ENCODE data around the gene SPDYC. TPM values are rescaled to one million over a fixed set of nuclear protein-coding genes. Genes with fewer than 3 reads are reported as not detected.
A peak's percentile ranks its signal among the peaks of the same experiment; 100 is the strongest.

The SPDYC gene
- total and polyA plus RNA-seq, 7 experiments from 2014 or later = not detected

DNA sequence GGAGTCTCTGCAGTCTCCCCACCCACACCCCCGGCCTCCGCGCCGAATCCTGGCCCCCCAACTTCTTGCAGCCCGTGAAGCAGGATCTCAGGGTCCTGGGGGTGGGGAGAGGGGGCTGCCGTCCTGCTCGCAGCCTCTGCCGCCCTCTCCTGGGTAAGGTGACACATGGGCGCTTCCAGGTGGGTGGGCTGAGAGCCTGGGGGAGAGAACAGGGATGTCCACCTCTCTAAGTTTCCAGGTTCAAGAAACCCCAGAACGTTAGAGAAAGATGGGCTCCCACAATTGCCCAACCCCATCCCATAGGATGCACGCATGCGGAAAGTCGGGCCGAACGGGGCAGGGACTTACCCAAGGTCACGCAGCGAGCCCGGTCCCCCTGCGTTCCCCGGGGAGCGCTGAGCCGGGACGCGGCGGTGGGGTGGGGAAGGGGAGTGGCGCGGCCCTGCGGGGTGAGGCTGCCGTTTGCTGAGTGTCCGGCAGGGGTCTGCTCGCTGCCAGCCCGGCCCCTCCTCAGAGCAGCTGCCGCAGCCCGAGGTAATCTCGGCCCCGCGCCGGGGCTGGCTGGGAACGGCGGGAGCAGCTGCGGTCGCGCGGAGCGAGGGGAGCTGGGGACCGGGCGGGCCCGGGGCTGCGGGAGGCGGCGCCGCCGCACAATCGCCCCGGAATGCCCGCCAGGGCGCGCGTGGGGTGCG is 11.0 kb downstream of the SPDYC start:
- Histone ChIP-seq H3K4me1 (ENCODE audit: control insufficient read depth in 2 of 2, insufficient read depth in 2 of 2, low read length in 2 of 2) (peaks cover 6 to 8% of the 10 kb centered on the region in 2 donors), H3K27me3 (ENCODE audit: control insufficient read depth in 2 of 2, insufficient read depth in 2 of 2, low read length in 2 of 2) (no peaks in the 10 kb centered on the region), H3K4me3 (ENCODE audit: low read length) (peak overlapping the region; percentile 67), H3K9me3 (ENCODE audit: control insufficient read depth in 2 of 3, low read length in 3 of 3) (no peaks in the 10 kb centered on the region), H3K36me3 (ENCODE audit: control insufficient read depth in 2 of 3, insufficient read depth in 3 of 3, low read length in 3 of 3) (peaks cover 0 to 6% (median 3%) of the 10 kb centered on the region in 3 experiments), H3K27ac (ENCODE audit: low read depth, low read length) (peak overlapping the region; percentile 93)
- Mint-ChIP-seq H3K36me3 (peaks cover 0 to 10% (median 0%) of the 10 kb centered on the region in 5 donors), H3K9me3 (no peaks in the 10 kb centered on the region), H3K27me3 (peaks cover 0 to 22% (median 0%) of the 10 kb centered on the region in 5 donors), H3K27ac (peak overlapping the region; percentile 36 to 91 (median 84)), H3K4me1 (peaks cover 7 to 30% (median 22%) of the 10 kb centered on the region in 7 donors), H3K4me3 (peak overlapping the region; percentile 80 to 94 (median 90))
- ChIA-PET CTCF (interaction anchor here (1.1 kb wide), 1 partner anchor 71 kb away, joined by 3 read pairs; no protein-coding TSS in a partner anchor), POLR2A (interaction anchor here (0.6 to 4.4 kb wide), 10 partner anchors 46 to 441 kb away, joined by 3 to 43 read pairs (median 4); partner anchors contain the start of genes DPF2, FAU, MRPL49 and POLA2)
- peak; percentile 85 for ATAC-seq
- DNase-seq = peak in 8 of 9 donors; percentile 41 to 71 (median 45)
- intact Hi-C loops (cut with micrococcal nuclease) = loop anchor here (1.0 to 2.0 kb wide), 9 partner anchors 46 to 493 kb away; partner anchors contain the start of genes FAU (in 2 of the 2), MRPL49 (in 2 of the 2), SNX15 (in 1 of the 2) and TM7SF2 (in 1 of the 2)

DNA sequence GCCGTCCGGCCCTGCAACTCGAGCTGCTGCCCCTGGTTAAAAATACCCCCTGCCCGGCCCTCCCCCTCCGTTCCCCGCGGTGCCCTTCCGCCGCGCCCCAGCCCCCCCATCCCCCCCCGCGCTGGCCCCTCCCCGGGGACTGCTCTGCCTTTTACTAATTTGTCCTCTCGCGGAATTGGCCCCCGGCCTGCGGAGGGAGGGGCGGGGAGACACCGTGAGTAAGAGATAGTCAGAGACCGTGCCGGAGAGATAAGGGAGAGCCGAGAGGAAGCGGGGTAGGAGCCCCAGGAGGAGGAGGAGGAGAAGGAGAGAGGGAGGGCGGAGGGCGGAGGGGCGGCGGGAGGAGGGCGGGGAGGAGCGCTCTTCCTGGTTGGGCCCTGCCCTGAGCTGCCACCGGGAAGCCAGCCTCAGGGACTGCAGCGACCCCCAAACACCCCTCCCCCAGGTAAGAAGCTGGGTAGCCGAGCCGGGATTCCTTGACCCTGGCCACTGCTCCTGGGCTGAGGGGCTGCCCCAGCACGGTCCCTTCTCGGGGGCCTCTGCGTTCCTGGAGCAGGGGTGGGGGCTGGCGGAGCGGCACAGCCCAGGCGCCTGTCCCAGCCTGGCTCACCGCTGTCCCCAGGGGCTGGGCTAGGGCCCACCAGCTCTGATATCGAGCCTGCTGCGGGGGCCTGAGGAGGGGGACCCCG is 11.7 kb downstream of the SPDYC start, which contains the start of gene CAPN1:
CAPN1 (plus strand) TSS at position 360 of the 689 bp plus-strand sequence. CDS start 774 bp downstream, outside the sequence.
- Histone ChIP-seq H3K36me3 (ENCODE audit: control insufficient read depth in 2 of 3, insufficient read depth in 3 of 3, low read length in 3 of 3) (peaks cover 0 to 13% (median 3%) of the 10 kb centered on the region in 3 experiments), H3K27me3 (ENCODE audit: control insufficient read depth in 2 of 2, insufficient read depth in 2 of 2, low read length in 2 of 2) (no peaks in the 10 kb centered on the region), H3K4me3 (ENCODE audit: low read length) (peak within 1 kb of the TSS; percentile 79), H3K9me3 (ENCODE audit: control insufficient read depth in 2 of 3, low read length in 3 of 3) (no peaks in the 10 kb centered on the region), H3K4me1 (ENCODE audit: control insufficient read depth in 2 of 2, insufficient read depth in 2 of 2, low read length in 2 of 2) (peaks cover 6 to 8% of the 10 kb centered on the region in 2 donors), H3K27ac (ENCODE audit: low read depth, low read length) (peak within 1 kb of the TSS; percentile 93)
- Mint-ChIP-seq H3K4me3 (peak within 1 kb of the TSS; percentile 80 to 98 (median 90)), H3K27ac (peak within 1 kb of the TSS; percentile 36 to 92 (median 84)), H3K4me1 (peaks cover 13 to 30% (median 23%) of the 10 kb centered on the region in 7 donors), H3K9me3 (no peaks in the 10 kb centered on the region), H3K36me3 (peaks cover 0 to 14% (median 0%) of the 10 kb centered on the region in 5 donors), H3K27me3 (peaks cover 0 to 22% (median 0%) of the 10 kb centered on the region in 5 donors)
- intact Hi-C loops (cut with micrococcal nuclease) = loop anchor here (1.0 to 2.0 kb wide), 9 partner anchors 46 to 493 kb away; partner anchors contain the start of genes FAU (in 2 of the 2), MRPL49 (in 2 of the 2), SNX15 (in 1 of the 2) and TM7SF2 (in 1 of the 2)
- ChIA-PET POLR2A (interaction anchor here (1.0 to 4.4 kb wide), 8 partner anchors 46 to 256 kb away, joined by 3 to 43 read pairs (median 5); partner anchors contain the start of genes DPF2, FAU, MRPL49 and POLA2), CTCF (interaction anchor here (1.1 kb wide), 1 partner anchor 71 kb away, joined by 3 read pairs; no protein-coding TSS in a partner anchor)
- peak; percentile 77 for ATAC-seq
- peak in 8 of 9 donors; percentile 42 to 74 (median 50) for DNase-seq

DNA sequence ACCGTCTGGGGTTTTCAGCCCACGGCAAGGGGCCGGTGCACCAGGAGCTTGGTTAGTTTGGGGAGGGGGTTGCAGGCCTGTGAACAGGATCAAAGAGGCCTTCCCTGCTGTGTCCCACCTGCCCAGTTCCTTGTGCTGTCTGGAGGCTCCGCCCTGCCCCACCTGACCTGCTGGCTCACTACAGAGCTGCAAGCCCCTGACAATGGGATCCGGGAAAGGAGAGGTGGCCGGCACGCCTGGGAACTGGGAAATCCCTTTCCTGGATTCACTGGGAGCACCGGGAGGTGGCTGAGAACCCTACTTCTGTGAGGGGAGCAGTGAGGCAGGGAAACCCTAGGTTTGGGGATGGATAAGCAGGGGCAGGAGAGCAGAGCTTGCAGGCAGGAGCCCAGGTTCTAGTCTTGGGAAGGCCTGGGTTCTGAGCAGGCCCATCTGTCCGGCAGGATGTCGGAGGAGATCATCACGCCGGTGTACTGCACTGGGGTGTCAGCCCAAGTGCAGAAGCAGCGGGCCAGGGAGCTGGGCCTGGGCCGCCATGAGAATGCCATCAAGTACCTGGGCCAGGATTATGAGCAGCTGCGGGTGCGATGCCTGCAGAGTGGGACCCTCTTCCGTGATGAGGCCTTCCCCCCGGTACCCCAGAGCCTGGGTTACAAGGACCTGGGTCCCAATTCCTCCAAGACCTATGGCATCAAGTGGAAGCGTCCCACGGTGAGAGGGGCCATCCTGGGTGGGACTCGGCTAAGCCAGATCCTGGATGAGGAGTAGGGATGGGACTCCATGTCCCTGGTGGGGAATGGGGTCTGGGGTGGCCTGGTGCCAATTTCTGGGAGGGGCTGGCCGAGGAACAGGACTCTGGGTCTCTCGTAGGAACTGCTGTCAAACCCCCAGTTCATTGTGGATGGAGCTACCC is 12.5 kb downstream of the SPDYC start:
- peak in 1 of 9 donors; percentile 2 for DNase-seq
- POLR2A ChIA-PET = interaction anchor here (0.6 to 4.4 kb wide), 7 partner anchors 47 to 352 kb away, joined by 3 to 43 read pairs (median 4); partner anchors contain the start of genes DPF2, FAU, MRPL49 and POLA2
- peaks cover 0 to 16% (median 0%) of the 10 kb centered on the region in 5 donors for H3K36me3 Mint-ChIP-seq
- CTCF ChIA-PET = interaction anchor here (0.8 to 1.1 kb wide), 3 partner anchors 64 to 485 kb away, joined by 3 to 5 read pairs (median 3); no protein-coding TSS in a partner anchor
- peaks cover 6 to 8% of the 10 kb centered on the region in 2 donors for H3K4me1 ChIP-seq (ENCODE audit: control insufficient read depth in 2 of 2, insufficient read depth in 2 of 2, low read length in 2 of 2)
- H3K27ac Mint-ChIP-seq = peak overlapping the region in 8 of 9 donors; percentile 55 to 84 (median 77)
- no peak for ATAC-seq
- H3K27ac ChIP-seq (ENCODE audit: low read depth, low read length) = peak overlapping the region; percentile 93
- peaks cover 0 to 20% (median 3%) of the 10 kb centered on the region in 3 experiments for H3K36me3 ChIP-seq (ENCODE audit: control insufficient read depth in 2 of 3, insufficient read depth in 3 of 3, low read length in 3 of 3)
- H3K4me3 Mint-ChIP-seq = peak overlapping the region; percentile 77 to 98 (median 88)
- no peaks in the 10 kb centered on the region for H3K27me3 ChIP-seq (ENCODE audit: control insufficient read depth in 2 of 2, insufficient read depth in 2 of 2, low read length in 2 of 2)
- intact Hi-C loops (cut with micrococcal nuclease) = no loop called here
- H3K9me3 Mint-ChIP-seq = no peaks in the 10 kb centered on the region
- no peaks in the 10 kb centered on the region for H3K9me3 ChIP-seq (ENCODE audit: control insufficient read depth in 2 of 3, low read length in 3 of 3)
- H3K4me1 Mint-ChIP-seq = peaks cover 14 to 30% (median 24%) of the 10 kb centered on the region in 7 donors
- peak overlapping the region; percentile 79 for H3K4me3 ChIP-seq (ENCODE audit: low read length)
- peaks cover 0 to 22% (median 0%) of the 10 kb centered on the region in 5 donors for H3K27me3 Mint-ChIP-seq

DNA sequence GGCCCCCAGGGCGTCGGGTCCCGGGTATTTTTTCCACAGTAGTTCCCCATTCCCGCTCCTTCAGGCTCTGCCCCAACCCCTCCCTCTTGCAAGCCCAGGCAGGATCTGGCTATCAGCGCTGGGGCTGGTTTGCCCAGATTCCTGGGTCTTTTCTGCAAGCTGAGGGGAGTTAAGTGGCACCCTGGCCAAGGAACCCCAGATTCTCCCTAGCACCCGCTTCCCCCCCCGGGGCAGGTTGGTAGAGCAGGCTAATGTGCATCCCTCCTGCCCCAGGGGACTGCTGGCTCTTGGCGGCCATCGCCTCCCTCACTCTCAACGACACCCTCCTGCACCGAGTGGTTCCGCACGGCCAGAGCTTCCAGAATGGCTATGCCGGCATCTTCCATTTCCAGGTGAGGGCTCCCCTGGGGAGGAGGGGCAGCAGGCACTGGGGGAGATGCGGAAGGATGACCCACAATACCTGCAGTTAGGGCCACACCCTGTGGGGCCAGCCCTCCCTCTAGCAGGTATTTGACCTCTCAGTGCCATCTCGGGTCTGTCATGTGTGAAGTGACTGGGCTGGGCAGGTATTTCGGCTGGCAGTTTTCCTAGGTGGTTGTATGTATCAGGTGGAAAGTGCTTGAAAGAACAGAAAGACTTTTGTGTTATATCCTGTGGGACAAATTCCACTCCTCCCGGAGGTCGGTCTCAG is 13.3 kb downstream of the SPDYC start:
- Histone ChIP-seq H3K27me3 (ENCODE audit: control insufficient read depth in 2 of 2, insufficient read depth in 2 of 2, low read length in 2 of 2) (no peaks in the 10 kb centered on the region), H3K9me3 (ENCODE audit: control insufficient read depth in 2 of 3, low read length in 3 of 3) (no peaks in the 10 kb centered on the region), H3K4me1 (ENCODE audit: control insufficient read depth in 2 of 2, insufficient read depth in 2 of 2, low read length in 2 of 2) (peaks cover 6 to 8% of the 10 kb centered on the region in 2 donors), H3K4me3 (ENCODE audit: low read length) (no peak overlapping the region), H3K36me3 (ENCODE audit: control insufficient read depth in 2 of 3, insufficient read depth in 3 of 3, low read length in 3 of 3) (peaks cover 0 to 28% (median 3%) of the 10 kb centered on the region in 3 experiments), H3K27ac (ENCODE audit: low read depth, low read length) (peak overlapping the region; percentile 93)
- ATAC-seq (no peak), DNase-seq (no peak)
- intact Hi-C loops (cut with micrococcal nuclease) = no loop called here
- H3K27me3 Mint-ChIP-seq = peaks cover 0 to 15% (median 0%) of the 10 kb centered on the region in 5 donors
- H3K9me3 Mint-ChIP-seq = no peaks in the 10 kb centered on the region
- peaks cover 0 to 16% (median 0%) of the 10 kb centered on the region in 5 donors for H3K36me3 Mint-ChIP-seq
- peak overlapping the region in 5 of 9 donors; percentile 8 to 67 (median 14) for H3K27ac Mint-ChIP-seq
- H3K4me3 Mint-ChIP-seq = peak overlapping the region; percentile 28 to 98 (median 83)
- ChIA-PET POLR2A (interaction anchor here (0.9 to 4.4 kb wide), 2 partner anchors 48 to 274 kb away, joined by 4 to 43 read pairs; partner anchors contain the start of gene SYVN1), CTCF (interaction anchor here (0.8 to 1.0 kb wide), 2 partner anchors 65 to 484 kb away, joined by 3 to 5 read pairs; no protein-coding TSS in a partner anchor)
- H3K4me1 Mint-ChIP-seq = peaks cover 14 to 30% (median 24%) of the 10 kb centered on the region in 7 donors

DNA sequence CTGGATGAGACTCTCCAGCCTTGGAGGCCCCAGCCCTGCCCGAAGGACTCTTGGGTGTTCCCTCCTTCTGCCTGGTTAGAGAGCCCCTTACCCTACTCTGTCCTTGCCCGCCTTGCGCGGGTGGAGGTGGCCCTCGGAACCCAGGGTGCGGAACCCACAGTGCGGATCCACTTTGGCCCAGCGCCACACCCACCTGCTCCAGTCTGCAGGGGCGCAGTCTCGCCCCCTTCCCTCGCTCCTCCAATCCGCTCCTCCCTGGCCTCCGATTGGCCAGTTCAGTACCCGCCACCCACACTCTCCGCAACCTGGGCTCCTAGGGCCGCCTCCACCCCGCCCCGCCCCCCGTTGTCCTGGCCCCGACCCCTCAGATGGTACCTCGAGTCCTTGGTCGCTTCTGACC is 14.1 kb downstream of the SPDYC start:
- Mint-ChIP-seq H3K27ac (peak overlapping the region in 2 of 9 donors; percentile 8 to 34), H3K36me3 (peaks cover 0 to 19% (median under 1%) of the 10 kb centered on the region in 5 donors), H3K4me1 (peaks cover 14 to 30% (median 24%) of the 10 kb centered on the region in 7 donors), H3K4me3 (peak overlapping the region in 5 of 10 donors; percentile 32 to 87 (median 39)), H3K9me3 (no peaks in the 10 kb centered on the region), H3K27me3 (peaks cover 0 to 8% (median 0%) of the 10 kb centered on the region in 5 donors)
- intact Hi-C loops (cut with micrococcal nuclease) = no loop called here
- Histone ChIP-seq H3K9me3 (ENCODE audit: control insufficient read depth in 2 of 3, low read length in 3 of 3) (no peaks in the 10 kb centered on the region), H3K4me1 (ENCODE audit: control insufficient read depth in 2 of 2, insufficient read depth in 2 of 2, low read length in 2 of 2) (peaks cover 6 to 8% of the 10 kb centered on the region in 2 donors), H3K27ac (ENCODE audit: low read depth, low read length) (no peak overlapping the region), H3K36me3 (ENCODE audit: control insufficient read depth in 2 of 3, insufficient read depth in 3 of 3, low read length in 3 of 3) (peaks cover 0 to 36% (median 3%) of the 10 kb centered on the region in 3 experiments), H3K27me3 (ENCODE audit: control insufficient read depth in 2 of 2, insufficient read depth in 2 of 2, low read length in 2 of 2) (no peaks in the 10 kb centered on the region), H3K4me3 (ENCODE audit: low read length) (no peak overlapping the region)
- DNase-seq (no peak), ATAC-seq (no peak)
- POLR2A ChIA-PET = no interaction called here
- CTCF ChIA-PET = no interaction called here
